Placental epithelial cell (primary cell): ENCODE data around the gene PIGA. TPM values are rescaled to one million over a fixed set of nuclear protein-coding genes. Genes with fewer than 3 reads are reported as not detected.

Experiments
- total RNA-seq: library from RNA; depleted of rRNA; stranded (reverse); fragments of >200 nt; gene quantifications from 2 replicates; pipeline ENCODE4 v1.2.3, GENCODE V29; 2012

Gene PIGA
- 19.2 and 21.9 TPM in 2 replicates for total RNA-seq

GRCh38 chrX:15335135-15336022 lies at the start of gene PIGA:
Gene PIGA (minus strand): TSS chrX:15335523. CDS start chrX:15331930, 3,593 bp downstream.

GRCh38 chrX:15384304-15384703 lies 49.0 kb upstream of the PIGA start, which contains the start of gene VEGFD:
Gene VEGFD (minus strand): TSS chrX:15384413. CDS start chrX:15383946, 467 bp downstream.

GRCh38 chrX:15315509-15315908 lies 19.8 kb downstream of the PIGA start, which contains the start of gene ASB11:
Gene ASB11 (minus strand): TSS chrX:15315640. CDS start chrX:15315605, 35 bp downstream.

GRCh38 chrX:15269618-15270521 lies 65.5 kb downstream of the PIGA start, which contains the start of gene ASB9:
Gene ASB9 (minus strand): TSS chrX:15270083. CDS start chrX:15269874, 209 bp downstream.

Other genes starting within 250 kb of the PIGA start
- gene ASB9, start 65.4 kb downstream of the PIGA start, total RNA-seq, result 0.65 and 2.0 TPM in 2 replicates
- gene ASB11, start 19.9 kb downstream of the PIGA start, total RNA-seq, result not detected in 2 replicates
- under 0.01 TPM in 1 of 2 replicates, not detected in the other for gene VEGFD, start 48.9 kb upstream of the PIGA start, total RNA-seq
- gene PIR, start 157.8 kb upstream of the PIGA start, total RNA-seq, result 2.0 and 2.5 TPM in 2 replicates
- not detected in 2 replicates for gene BMX, start 165.3 kb upstream of the PIGA start, total RNA-seq